Choroid plexus epithelial cell (primary cell): ENCODE data around the gene CTR9.

ENCODE experiments used
- DNase-seq: peaks from one replicate; pipeline ENCODE4 v3.0.0-alpha.2; 2010; ENCODE audit warnings: low read depth
- H3K4me3 ChIP-seq: 2 replicates; pipeline ENCODE4 v1.5.1; 2011; ENCODE audit warnings: low read depth, mild to moderate bottlenecking, control low read depth, low read length, moderate library complexity
- TF ChIP-seq, protein P1 (sequence below): conservative IDR thresholded peaks from 2 replicates; pipeline ENCODE4 v1.5.1; 2011; ENCODE audit warnings: low read depth, mild to moderate bottlenecking, control low read depth, inconsistent platforms, low read length, moderate library complexity

CTR9 gene

DNA sequence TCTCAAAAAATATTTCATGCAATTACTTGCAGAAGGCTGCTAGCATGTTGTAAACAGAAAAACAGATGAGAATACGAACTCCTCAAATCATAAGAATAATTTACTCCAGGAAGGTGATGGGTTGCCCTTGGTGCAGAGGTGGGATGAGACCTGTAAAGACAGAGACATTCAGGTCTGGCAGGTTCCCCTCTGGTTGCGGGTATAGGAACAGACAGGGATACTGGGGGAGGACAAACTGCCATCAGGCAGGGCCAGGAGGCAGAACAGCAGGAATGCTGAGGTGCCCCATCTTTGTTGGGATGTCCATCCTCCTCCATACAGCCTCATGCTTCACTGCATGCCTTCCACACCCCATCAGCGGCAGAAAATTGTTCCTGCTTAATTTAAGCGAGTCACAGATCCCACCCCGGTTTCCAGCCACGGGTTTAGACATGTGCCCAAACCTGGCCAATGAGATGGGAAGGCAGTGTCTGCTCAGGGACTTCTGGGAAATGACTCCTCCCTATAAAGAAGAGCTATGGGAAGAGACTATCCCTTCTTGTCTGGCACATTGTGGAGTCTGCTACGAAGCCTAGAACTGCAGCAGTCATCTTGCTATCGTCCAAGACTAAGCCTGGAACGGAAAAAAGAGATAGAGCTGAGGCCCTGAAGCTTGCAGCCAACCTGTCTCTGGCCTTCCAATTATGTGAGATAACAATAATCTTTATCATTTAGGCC lies 34.3 kb upstream of the CTR9 start:
- no peak overlapping the region for H3K4me3 ChIP-seq
- no peak for DNase-seq
- TF ChIP-seq, protein P1, sequence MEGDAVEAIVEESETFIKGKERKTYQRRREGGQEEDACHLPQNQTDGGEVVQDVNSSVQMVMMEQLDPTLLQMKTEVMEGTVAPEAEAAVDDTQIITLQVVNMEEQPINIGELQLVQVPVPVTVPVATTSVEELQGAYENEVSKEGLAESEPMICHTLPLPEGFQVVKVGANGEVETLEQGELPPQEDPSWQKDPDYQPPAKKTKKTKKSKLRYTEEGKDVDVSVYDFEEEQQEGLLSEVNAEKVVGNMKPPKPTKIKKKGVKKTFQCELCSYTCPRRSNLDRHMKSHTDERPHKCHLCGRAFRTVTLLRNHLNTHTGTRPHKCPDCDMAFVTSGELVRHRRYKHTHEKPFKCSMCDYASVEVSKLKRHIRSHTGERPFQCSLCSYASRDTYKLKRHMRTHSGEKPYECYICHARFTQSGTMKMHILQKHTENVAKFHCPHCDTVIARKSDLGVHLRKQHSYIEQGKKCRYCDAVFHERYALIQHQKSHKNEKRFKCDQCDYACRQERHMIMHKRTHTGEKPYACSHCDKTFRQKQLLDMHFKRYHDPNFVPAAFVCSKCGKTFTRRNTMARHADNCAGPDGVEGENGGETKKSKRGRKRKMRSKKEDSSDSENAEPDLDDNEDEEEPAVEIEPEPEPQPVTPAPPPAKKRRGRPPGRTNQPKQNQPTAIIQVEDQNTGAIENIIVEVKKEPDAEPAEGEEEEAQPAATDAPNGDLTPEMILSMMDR = no peak

DNA sequence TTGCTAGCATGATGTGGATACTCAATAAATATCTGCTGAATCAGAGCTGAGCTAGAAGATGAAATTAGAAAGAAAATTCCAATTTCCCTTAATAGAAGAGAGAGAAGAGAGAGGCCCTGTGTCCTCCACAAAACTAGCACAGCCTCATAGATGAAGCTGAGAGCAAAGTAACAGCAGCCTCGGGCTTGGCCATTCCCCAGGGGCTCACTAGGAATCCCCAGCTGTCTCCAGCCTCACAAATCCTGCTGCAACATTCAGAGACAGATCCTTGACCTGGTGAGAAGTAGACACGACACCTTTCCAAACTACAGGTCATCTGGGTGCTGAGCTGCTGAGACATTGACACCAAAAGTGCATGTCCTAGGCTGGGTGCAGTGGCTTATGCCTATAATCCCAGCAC lies 31.4 kb upstream of the CTR9 start:
- H3K4me3 ChIP-seq = no peak overlapping the region
- TF ChIP-seq, protein P1 = no peak
- DNase-seq = no peak

DNA sequence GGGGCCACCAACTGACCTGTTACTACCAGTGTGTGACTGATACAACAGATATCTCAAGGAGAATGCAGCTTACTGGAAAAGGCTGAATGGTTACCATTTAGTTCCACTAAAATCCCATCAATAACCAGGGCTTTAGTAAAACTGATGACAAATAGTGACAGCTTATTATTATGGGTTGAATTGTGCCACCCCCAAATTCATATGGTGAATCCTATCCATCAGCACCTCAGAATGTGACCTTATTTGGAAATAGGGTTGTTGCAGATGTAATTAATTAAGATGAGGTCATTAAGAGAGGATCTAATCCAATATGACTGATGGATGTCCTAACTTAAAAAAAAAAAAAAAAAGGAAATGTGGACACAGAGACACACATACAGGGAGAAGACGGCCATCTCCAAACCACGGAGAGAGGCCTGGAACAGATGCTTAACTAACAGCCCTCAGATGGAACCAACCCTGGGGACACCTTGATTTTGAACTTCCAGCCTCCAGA lies 30.1 kb upstream of the CTR9 start:
- TF ChIP-seq, protein P1 = no peak
- no peak overlapping the region for H3K4me3 ChIP-seq
- DNase-seq = no peak

DNA sequence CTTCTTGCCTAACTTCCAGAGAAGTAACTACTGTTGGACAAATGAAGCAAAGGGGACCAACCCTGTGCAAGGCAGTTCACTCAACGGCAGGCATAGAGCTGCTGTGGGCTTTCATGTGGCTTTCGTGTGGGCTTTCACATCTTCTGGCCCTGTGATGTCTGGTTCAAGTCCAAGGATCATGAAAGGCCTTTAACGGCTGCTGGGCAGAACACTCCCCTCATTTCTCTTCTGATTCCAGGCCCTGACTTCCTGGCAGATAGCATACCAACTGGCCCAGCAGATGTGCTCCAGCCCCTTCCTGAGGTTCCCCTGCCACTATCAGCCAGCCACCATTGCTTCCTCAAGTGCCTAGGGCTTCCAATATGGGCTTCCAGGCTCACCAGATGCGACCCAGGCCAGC lies 28.7 kb upstream of the CTR9 start:
- DNase-seq = no peak
- H3K4me3 ChIP-seq = no peak overlapping the region
- TF ChIP-seq, protein P1 = no peak

DNA sequence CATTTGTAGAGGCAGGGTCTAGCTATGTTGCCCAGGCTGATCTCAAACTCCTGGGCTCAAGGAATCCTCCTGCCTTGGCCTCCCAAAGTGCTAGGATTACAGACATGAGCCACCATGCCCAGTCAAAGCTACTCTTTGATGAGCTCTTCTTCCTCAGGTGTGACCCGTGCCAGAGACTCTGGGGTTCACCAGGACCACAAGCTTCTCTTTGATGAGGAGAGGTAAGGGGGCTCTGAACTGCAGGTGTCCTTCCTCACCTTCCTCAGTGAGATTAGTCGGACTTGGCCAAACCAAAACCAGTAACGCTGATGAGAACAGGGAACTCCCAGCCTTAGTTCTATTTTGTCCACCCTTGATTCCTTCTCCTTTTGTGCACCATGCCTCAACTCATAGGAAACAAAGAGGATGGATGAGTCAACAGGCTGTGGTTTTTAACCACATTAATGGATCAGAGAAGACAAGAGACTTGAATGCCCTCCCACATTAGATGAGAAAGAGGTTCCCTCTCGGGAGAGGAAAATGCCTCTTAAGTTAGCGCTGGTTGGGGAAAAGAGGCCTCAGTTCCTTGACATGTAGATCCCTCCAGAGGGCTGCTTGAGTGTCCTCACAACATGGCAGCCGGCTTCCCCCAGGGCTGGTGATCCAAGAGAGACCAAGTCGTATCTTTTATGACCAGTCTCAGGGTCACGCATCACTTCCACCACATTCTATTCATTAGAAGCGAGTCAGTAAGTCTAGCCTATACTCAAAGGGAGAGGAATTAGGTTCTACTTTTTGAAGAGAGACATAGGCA lies 25.7 kb upstream of the CTR9 start:
- no peak overlapping the region for H3K4me3 ChIP-seq
- TF ChIP-seq, protein P1 = no peak
- peak; percentile 82 for DNase-seq

DNA sequence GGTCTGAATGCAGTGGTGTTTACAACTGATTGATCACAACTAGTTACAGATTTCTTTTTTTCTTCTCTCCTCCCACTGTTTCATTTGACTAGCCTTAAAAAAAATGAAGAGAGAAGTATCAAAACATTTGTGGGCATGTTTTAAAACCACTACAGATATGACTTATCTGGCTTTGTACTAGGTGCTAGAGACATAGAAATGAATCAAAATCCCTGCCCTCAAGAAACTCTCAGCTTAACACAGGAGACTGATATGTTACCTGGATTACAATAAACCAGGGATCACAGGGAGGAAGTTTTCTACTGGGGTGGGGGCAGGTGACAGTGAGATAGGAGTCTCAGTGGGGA lies 25.2 kb upstream of the CTR9 start:
- H3K4me3 ChIP-seq = no peak overlapping the region
- TF ChIP-seq, protein P1 = no peak
- DNase-seq = no peak
